IPS-NIHi11 (cell line): ENCODE measurements around the gene TMEM123.

Experiments used
- DNase-seq: peaks from one replicate; pipeline ENCODE4 v3.0.0; 2012; ENCODE audit warnings: mixed read lengths, low spot score

TMEM123 gene

GRCh38 chr11:102452461-102453301, at the start of gene TMEM123:
Gene TMEM123 (minus strand): TSS chr11:102452765. CDS start chr11:102452623, 142 bp downstream.
- DNase-seq, result peak; percentile 91

- no peak for DNase-seq
Observed at GRCh38 chr11:102500829-102501228, 48.3 kb upstream of the TMEM123 start.

GRCh38 chr11:102499931-102500330, 47.4 kb upstream of the TMEM123 start:
- no peak for DNase-seq

- DNase-seq, result no peak
Observed at GRCh38 chr11:102499151-102499550, 46.6 kb upstream of the TMEM123 start.

- no peak for DNase-seq
Observed at GRCh38 chr11:102497061-102497460, 44.5 kb upstream of the TMEM123 start.

- DNase-seq, result peak; percentile 64
Observed at GRCh38 chr11:102495161-102496042, 42.8 kb upstream of the TMEM123 start.

GRCh38 chr11:102494216-102494615, 41.7 kb upstream of the TMEM123 start:
- no peak for DNase-seq

- no peak for DNase-seq
Observed at GRCh38 chr11:102493524-102493923, 41.0 kb upstream of the TMEM123 start.

GRCh38 chr11:102491969-102492368, 39.4 kb upstream of the TMEM123 start:
- no peak for DNase-seq

GRCh38 chr11:102489186-102490145, 36.9 kb upstream of the TMEM123 start:
- no peak for DNase-seq

- DNase-seq, result no peak
Observed at GRCh38 chr11:102488208-102488607, 35.6 kb upstream of the TMEM123 start.

GRCh38 chr11:102487214-102487613, 34.6 kb upstream of the TMEM123 start:
- no peak for DNase-seq

GRCh38 chr11:102486584-102486983, 34.0 kb upstream of the TMEM123 start:
- DNase-seq, result no peak

- no peak for DNase-seq
Observed at GRCh38 chr11:102485095-102485722, 32.6 kb upstream of the TMEM123 start.

GRCh38 chr11:102482433-102482832, 29.9 kb upstream of the TMEM123 start:
- DNase-seq, result no peak

GRCh38 chr11:102479733-102480132, 27.2 kb upstream of the TMEM123 start:
- no peak for DNase-seq

GRCh38 chr11:102478673-102479299, 26.2 kb upstream of the TMEM123 start:
- DNase-seq, result no peak

GRCh38 chr11:102476812-102477211, 24.2 kb upstream of the TMEM123 start:
- peak; percentile 64 for DNase-seq

GRCh38 chr11:102476069-102476468, 23.5 kb upstream of the TMEM123 start:
- DNase-seq, result no peak

GRCh38 chr11:102473543-102473942, 21.0 kb upstream of the TMEM123 start:
- DNase-seq, result no peak

GRCh38 chr11:102472127-102472526, 19.6 kb upstream of the TMEM123 start:
- no peak for DNase-seq
